Activated CD4-positive, alpha-beta memory T cell treated with anti-CD3 and anti-CD28 coated beads, Interleukin-2, amount 10 ng/mL, durations not matched to agents 7 days and 5 days (primary cell): Measurements from ENCODE around the gene TMEM175. TPM values are rescaled to one million over a fixed set of nuclear protein-coding genes. Genes with fewer than 3 reads are reported as not detected.
"Not testable (repeated sequence)": the region's sequence is repeated elsewhere in the genome, so short reads cannot be mapped to it uniquely, and the experiment has no call there.

Experiments used
- CTCF ChIA-PET: fragments of 350-600 bp; sonication (Branson Sonifier 250); formaldehyde crosslinking; loops from one replicate; lab custom pipeline; 2021; ENCODE audit warnings: antibody characterized with exemption, inconsistent platforms; lab: Charles Lee
- POLR2A ChIA-PET: fragments of 350-600 bp; sonication (Branson Sonifier 250); formaldehyde crosslinking; loops from one replicate; lab custom pipeline; 2021; ENCODE audit warnings: antibody characterized with exemption; lab: Charles Lee
- DNase-seq: peaks from one replicate; pipeline ENCODE4 v3.0.0-alpha.2; 2020
- H3K27ac Mint-ChIP-seq: one replicate; pipeline ENCODE4 v1.8.0; 2021; ENCODE audit warnings: mild to moderate bottlenecking, mixed read lengths
- H3K27me3 Mint-ChIP-seq: one replicate; pipeline ENCODE4 v1.8.0; 2021; ENCODE audit warnings: mixed read lengths
- H3K36me3 Mint-ChIP-seq: one replicate; pipeline ENCODE4 v1.8.0; 2021; ENCODE audit warnings: low read depth, mixed read lengths
- H3K4me1 Mint-ChIP-seq: one replicate; pipeline ENCODE4 v1.8.0; 2021; ENCODE audit warnings: mixed read lengths
- H3K4me3 Mint-ChIP-seq: one replicate; pipeline ENCODE4 v1.8.0; 2021; ENCODE audit warnings: mild to moderate bottlenecking, mixed read lengths
- H3K9me3 Mint-ChIP-seq: one replicate; pipeline ENCODE4 v1.8.0; 2021; ENCODE audit warnings: mixed read lengths
- total RNA-seq, 2 experiments: library from RNA; stranded (reverse); gene quantifications; one replicate each; pipeline ENCODE4 v1.2.3, GENCODE V29; 2021

Gene TMEM175
- total RNA-seq, 2 experiments from 2014 or later, result 24.1 to 28.8 TPM

- Mint-ChIP-seq H3K4me3 (no peak overlapping the region), H3K4me1 (peaks cover 23% of the 10 kb centered on the region), H3K27ac (no peak overlapping the region), H3K36me3 (peaks cover 45% of the 10 kb centered on the region), H3K27me3 (no peaks in the 10 kb centered on the region), H3K9me3 (peaks cover 6% of the 10 kb centered on the region)
- no peak for DNase-seq
- ChIA-PET CTCF (no interaction called here), POLR2A (interaction anchor here (0.7 kb wide), 1 partner anchor 34 kb away, joined by 4 read pairs; no protein-coding TSS in a partner anchor)
These were observed 19.0 kb upstream of the TMEM175 start for GRCh38 chr4:913280-913618.

GRCh38 chr4:914531-914930, 17.7 kb upstream of the TMEM175 start:
- POLR2A ChIA-PET, result no interaction called here

GRCh38 chr4:915041-915474, 17.2 kb upstream of the TMEM175 start:
- DNase-seq, result no peak
- Mint-ChIP-seq H3K27me3 (no peaks in the 10 kb centered on the region), H3K4me3 (no peak overlapping the region), H3K36me3 (peaks cover 44% of the 10 kb centered on the region), H3K27ac (no peak overlapping the region), H3K4me1 (peaks cover 27% of the 10 kb centered on the region), H3K9me3 (peaks cover 12% of the 10 kb centered on the region)
- POLR2A ChIA-PET, result no interaction called here
- CTCF ChIA-PET, result no interaction called here

More at GRCh38 chr4:914531-914930, 17.7 kb upstream of the TMEM175 start:
- CTCF ChIA-PET, result no interaction called here
- H3K27me3 Mint-ChIP-seq, result no peaks in the 10 kb centered on the region
- H3K4me1 Mint-ChIP-seq, result peaks cover 24% of the 10 kb centered on the region
- DNase-seq, result no peak
- H3K4me3 Mint-ChIP-seq, result no peak overlapping the region
- peaks cover 10% of the 10 kb centered on the region for H3K9me3 Mint-ChIP-seq
- no peak overlapping the region for H3K27ac Mint-ChIP-seq
- peaks cover 43% of the 10 kb centered on the region for H3K36me3 Mint-ChIP-seq

- no peak for DNase-seq
These were observed 16.7 kb upstream of the TMEM175 start for GRCh38 chr4:915595-915994.

GRCh38 chr4:917466-917865, 14.8 kb upstream of the TMEM175 start:
- Mint-ChIP-seq H3K27me3 (no peaks in the 10 kb centered on the region), H3K36me3 (peaks cover 48% of the 10 kb centered on the region), H3K4me1 (peaks cover 39% of the 10 kb centered on the region), H3K9me3 (peaks cover 12% of the 10 kb centered on the region), H3K27ac (no peak overlapping the region), H3K4me3 (no peak overlapping the region)
- no peak for DNase-seq
- ChIA-PET POLR2A (no interaction called here), CTCF (no interaction called here)

More at GRCh38 chr4:915595-915994, 16.7 kb upstream of the TMEM175 start:
- Mint-ChIP-seq H3K27me3 (no peaks in the 10 kb centered on the region), H3K9me3 (peaks cover 12% of the 10 kb centered on the region), H3K4me3 (no peak overlapping the region), H3K4me1 (peaks cover 29% of the 10 kb centered on the region), H3K27ac (no peak overlapping the region), H3K36me3 (peaks cover 47% of the 10 kb centered on the region)
- ChIA-PET POLR2A (no interaction called here), CTCF (no interaction called here)

- Mint-ChIP-seq H3K4me1 (peaks cover 44% of the 10 kb centered on the region), H3K27ac (no peak overlapping the region), H3K4me3 (no peak overlapping the region), H3K36me3 (peaks cover 50% of the 10 kb centered on the region), H3K27me3 (no peaks in the 10 kb centered on the region), H3K9me3 (peaks cover 12% of the 10 kb centered on the region)
- DNase-seq, result no peak
- ChIA-PET POLR2A (no interaction called here), CTCF (no interaction called here)
These were observed 14.3 kb upstream of the TMEM175 start for GRCh38 chr4:917992-918391.

GRCh38 chr4:918591-918990, 13.7 kb upstream of the TMEM175 start:
- H3K27ac Mint-ChIP-seq, CTCF ChIA-PET: not testable (repeated sequence)
- H3K9me3 Mint-ChIP-seq, result peaks cover 12% of the 10 kb centered on the region

GRCh38 chr4:919004-919680, 13.1 kb upstream of the TMEM175 start:
- H3K27ac Mint-ChIP-seq, CTCF ChIA-PET, H3K4me3 Mint-ChIP-seq, POLR2A ChIA-PET, H3K27me3 Mint-ChIP-seq, DNase-seq: not testable (repeated sequence)
- Mint-ChIP-seq H3K36me3 (peaks cover 50% of the 10 kb centered on the region), H3K4me1 (peaks cover 47% of the 10 kb centered on the region), H3K9me3 (peaks cover 12% of the 10 kb centered on the region)

More at GRCh38 chr4:918591-918990, 13.7 kb upstream of the TMEM175 start:
- POLR2A ChIA-PET, DNase-seq, H3K4me3 Mint-ChIP-seq, H3K27me3 Mint-ChIP-seq: not testable (repeated sequence)
- H3K36me3 Mint-ChIP-seq, result peaks cover 50% of the 10 kb centered on the region
- H3K4me1 Mint-ChIP-seq, result peaks cover 45% of the 10 kb centered on the region

- POLR2A ChIA-PET, result interaction anchor here (1.0 to 2.5 kb wide), 3 partner anchors 8 to 11 kb away, joined by 6 to 11 read pairs (median 6); partner anchors contain the start of genes GAK and TMEM175
These were observed 10.4 kb upstream of the TMEM175 start for GRCh38 chr4:921830-922331.

GRCh38 chr4:924107-925096, 7.9 kb upstream of the TMEM175 start:
- peaks cover 3% of the 10 kb centered on the region for H3K9me3 Mint-ChIP-seq
- H3K4me3 Mint-ChIP-seq, result no peak overlapping the region

More at GRCh38 chr4:921830-922331, 10.4 kb upstream of the TMEM175 start:
- Mint-ChIP-seq H3K27me3 (no peaks in the 10 kb centered on the region), H3K36me3 (peaks cover 48% of the 10 kb centered on the region), H3K4me1 (peaks cover 52% of the 10 kb centered on the region), H3K9me3 (peaks cover 12% of the 10 kb centered on the region), H3K4me3 (no peak overlapping the region), H3K27ac (no peak overlapping the region)
- DNase-seq, result no peak
- CTCF ChIA-PET, result interaction anchor here (1.1 kb wide), 1 partner anchor 10 kb away, joined by 6 read pairs; the partner anchor contains the start of genes GAK and TMEM175

GRCh38 chr4:925171-925570, 7.1 kb upstream of the TMEM175 start:
- no peak for DNase-seq
- peaks cover 55% of the 10 kb centered on the region for H3K4me1 Mint-ChIP-seq
- H3K36me3 Mint-ChIP-seq, result peaks cover 26% of the 10 kb centered on the region
- CTCF ChIA-PET, result no interaction called here
- H3K27me3 Mint-ChIP-seq, result no peaks in the 10 kb centered on the region
- H3K9me3 Mint-ChIP-seq, result no peaks in the 10 kb centered on the region
- H3K27ac Mint-ChIP-seq, result no peak overlapping the region
- POLR2A ChIA-PET, result no interaction called here
- no peak overlapping the region for H3K4me3 Mint-ChIP-seq

More at GRCh38 chr4:924107-925096, 7.9 kb upstream of the TMEM175 start:
- Mint-ChIP-seq H3K36me3 (peaks cover 32% of the 10 kb centered on the region), H3K27me3 (no peaks in the 10 kb centered on the region), H3K4me1 (peaks cover 55% of the 10 kb centered on the region), H3K27ac (peak overlapping the region; percentile 62)
- ChIA-PET CTCF (interaction anchor here (0.6 kb wide), 1 partner anchor 149 kb away, joined by 3 read pairs; no protein-coding TSS in a partner anchor), POLR2A (interaction anchor here (2.5 kb wide), 1 partner anchor 8 kb away, joined by 11 read pairs; the partner anchor contains the start of genes GAK and TMEM175)
- no peak for DNase-seq

- DNase-seq, result no peak
- Mint-ChIP-seq H3K4me1 (peaks cover 61% of the 10 kb centered on the region), H3K27ac (no peak overlapping the region), H3K36me3 (peaks cover 26% of the 10 kb centered on the region), H3K27me3 (no peaks in the 10 kb centered on the region), H3K4me3 (no peak overlapping the region), H3K9me3 (no peaks in the 10 kb centered on the region)
- CTCF ChIA-PET, result no interaction called here
- POLR2A ChIA-PET, result no interaction called here
These were observed 6.3 kb upstream of the TMEM175 start for GRCh38 chr4:925771-926500.
